IMR-90 (cell line): ENCODE data around the gene DIP2C. TPM values are rescaled to one million over a fixed set of nuclear protein-coding genes. Genes with fewer than 3 reads are reported as not detected.

Experiments used
- ATAC-seq: fragments of 200-7000 bp; cut with Tn5 transposase; 2 replicates; pipeline ENCODE4 v1.9.1; 2020; ENCODE audit warnings: low read depth, mild to moderate bottlenecking, moderate library complexity
- BruUV-seq: library from RNA; stranded (reverse); fragments of 400-500 nt; replicated peaks from 2 replicates; lab custom pipeline; 2021; lab: Mats Ljungman, UMichigan
- CTCF ChIA-PET: fragments of 300-600 bp; formaldehyde crosslinking; extraction: SDS; loops from one replicate; lab custom pipeline; 2021; ENCODE audit warnings: antibody characterized with exemption; lab: Yijun Ruan, JAX
- POLR2A ChIA-PET: fragments of 300-600 bp; sonication (Branson Sonifier 250); formaldehyde crosslinking; loops from one replicate; lab custom pipeline; 2022; ENCODE audit warnings: antibody characterized with exemption; ENCODE audit not compliant: unreplicated experiment; lab: Charles Lee
- DNase-seq: peaks from one replicate; pipeline ENCODE4 v3.0.0; 2013
- H2AFZ ChIP-seq: replicated peaks from 2 replicates; pipeline ENCODE3; 2013; ENCODE audit warnings: low read length, mild to moderate bottlenecking; ENCODE audit not compliant: poor library complexity
- H2AK5ac ChIP-seq: 2 replicates; pipeline ENCODE4 v1.6.1; 2013; ENCODE audit warnings: low read depth, low read length, inconsistent platforms
- H2AK9ac ChIP-seq: replicated peaks from 2 replicates; pipeline ENCODE3; 2013; ENCODE audit warnings: mild to moderate bottlenecking, low read depth, low read length, moderate library complexity; ENCODE audit not compliant: poor library complexity
- H2BK120ac ChIP-seq: 2 replicates; pipeline ENCODE4 v1.6.1; 2013; ENCODE audit warnings: low read depth, low read length, inconsistent platforms
- H2BK15ac ChIP-seq: 3 replicates; pipeline ENCODE4 v1.6.1; 2013; ENCODE audit warnings: low read depth, low read length, inconsistent platforms
- H2BK20ac ChIP-seq: 2 replicates; pipeline ENCODE4 v1.6.1; 2013; ENCODE audit warnings: low read depth, mild to moderate bottlenecking, inconsistent platforms, low read length, moderate library complexity
- H2BK5ac ChIP-seq: 2 replicates; pipeline ENCODE4 v1.6.1; 2013; ENCODE audit warnings: mild to moderate bottlenecking, low read depth, low read length, inconsistent platforms; ENCODE audit not compliant: poor library complexity, severe bottlenecking
- H3K14ac ChIP-seq: replicated peaks from 2 replicates; pipeline ENCODE4 v1.6.1; 2013; ENCODE audit warnings: low read depth, low read length, inconsistent platforms
- H3K18ac ChIP-seq: 2 replicates; pipeline ENCODE4 v1.6.1; 2013; ENCODE audit warnings: low read depth, low read length, control low read depth
- H3K23ac ChIP-seq: 2 replicates; pipeline ENCODE4 v1.6.1; 2013; ENCODE audit warnings: low read depth, low read length, inconsistent platforms
- H3K27ac ChIP-seq: 2 replicates; pipeline ENCODE4 v1.5.1; 2013; ENCODE audit warnings: mild to moderate bottlenecking, control low read depth, low read length; ENCODE audit not compliant: insufficient read depth
- H3K27me3 ChIP-seq: 2 replicates; pipeline ENCODE4 v1.6.1; 2013; ENCODE audit warnings: low read length; ENCODE audit not compliant: control insufficient read depth, insufficient read depth
- H3K36me3 ChIP-seq: 2 replicates; pipeline ENCODE4 v1.6.1; 2013; ENCODE audit warnings: low read length, mixed read lengths; ENCODE audit not compliant: control insufficient read depth, insufficient read depth
- H3K4ac ChIP-seq: 2 replicates; pipeline ENCODE4 v1.6.1; 2013; ENCODE audit warnings: low read depth, low read length, inconsistent platforms
- H3K4me1 ChIP-seq: 2 replicates; pipeline ENCODE4 v1.6.1; 2013; ENCODE audit warnings: low read length, mixed read lengths; ENCODE audit not compliant: control insufficient read depth, insufficient read depth
- H3K4me2 ChIP-seq: 2 replicates; pipeline ENCODE4 v1.6.1; 2013; ENCODE audit warnings: low read depth, mild to moderate bottlenecking, control low read depth, low read length, moderate library complexity
- H3K4me3 ChIP-seq: 2 replicates; pipeline ENCODE4 v1.5.1; 2013; ENCODE audit warnings: low read depth, mild to moderate bottlenecking, control low read depth, low read length, moderate library complexity; ENCODE audit not compliant: insufficient read depth
- H3K56ac ChIP-seq: 2 replicates; pipeline ENCODE4 v1.6.1; 2013; ENCODE audit warnings: low read length, inconsistent platforms; ENCODE audit not compliant: insufficient read depth; ENCODE audit errors: extremely low read depth
- H3K79me1 ChIP-seq, 2 experiments: 2 replicates each; pipeline ENCODE4 v1.6.1; 2013; ENCODE audit warnings: low read length in 2 of 2, inconsistent platforms in 1 of 2, low read depth in 1 of 2
- H3K9ac ChIP-seq: 2 replicates; pipeline ENCODE4 v1.6.1; 2013; ENCODE audit warnings: low read depth, low read length, control low read depth
- H3K9me1 ChIP-seq: 2 replicates; pipeline ENCODE4 v1.6.1; 2013; ENCODE audit warnings: low read length, inconsistent platforms; ENCODE audit not compliant: insufficient read depth
- H3K9me3 ChIP-seq: 2 replicates; pipeline ENCODE4 v1.6.1; 2013; ENCODE audit warnings: low read length; ENCODE audit not compliant: control insufficient read depth, insufficient read depth
- H4K20me1 ChIP-seq: 2 replicates; pipeline ENCODE4 v1.6.1; 2013; ENCODE audit warnings: low read length, inconsistent platforms; ENCODE audit not compliant: insufficient read depth
- H4K5ac ChIP-seq: 2 replicates; pipeline ENCODE4 v1.6.1; 2013; ENCODE audit warnings: mild to moderate bottlenecking, low read depth, low read length, control low read depth
- H4K8ac ChIP-seq, 2 experiments: 2 replicates each; pipeline ENCODE4 v1.6.1; 2013; ENCODE audit warnings: low read depth in 2 of 2, low read length in 2 of 2, control low read depth in 1 of 2, inconsistent platforms in 1 of 2
- H4K91ac ChIP-seq: 2 replicates; pipeline ENCODE4 v1.6.1; 2013; ENCODE audit warnings: low read depth, low read length, inconsistent platforms; ENCODE audit not compliant: insufficient read depth
- FOS ChIP-seq: fragments of 150-350 bp; IDR thresholded peaks from 2 replicates; pipeline ENCODE4 v1.6.1; 2016; ENCODE audit warnings: low read depth, low read length
- WGBS, 2 experiments: methylation state at CpG; one replicate each; pipeline versions ENCODE4 v1.1.5 to v1.1.7; 2013; ENCODE audit warnings: missing lambda C conversion rate in 2 of 2; ENCODE audit not compliant: insufficient read length in 1 of 2; ENCODE audit errors: extremely low coverage in 2 of 2; 5-methylcytosine and 5-hydroxymethylcytosine counted together
- dilution Hi-C: fragments of 300-500 bp; cut with HindIII; formaldehyde crosslinking; loops from one replicate; pipeline ENCODE4 v1.14.3; 2018; ENCODE audit warnings: low sequenced_read_pairs; ENCODE audit not compliant: unreplicated experiment
- in situ Hi-C: fragments of 300-500 bp; cut with MboI; formaldehyde crosslinking; loops from 3 replicates; pipeline ENCODE4 v1.14.3; 2019; ENCODE audit warnings: low sequenced_read_pairs, inconsistent platforms, mixed read lengths
- intact Hi-C: fragments of 100-400 bp; cut with micrococcal nuclease; formaldehyde crosslinking; loops from 2 replicates; pipeline ENCODE4 v1.10.0; 2022
- polyA plus RNA-seq, 3 experiments: library from polyadenylated mRNA; depleted of rRNA; stranded (reverse); fragments of >200 nt; gene quantifications; 2 replicates each; pipeline ENCODE4 v1.2.3, GENCODE V29; 2012; ENCODE audit warnings: low replicate concordance in 1 of 3
- total RNA-seq: library from RNA; depleted of rRNA; stranded (reverse); fragments of >200 nt; gene quantifications from 2 replicates; pipeline ENCODE4 v1.2.3, GENCODE V29; 2012

Gene DIP2C
- total and polyA plus RNA-seq, 2 of the 4 experiments (the other 2 are of a cell fraction) = 8.6 to 17.3 TPM

DNA sequence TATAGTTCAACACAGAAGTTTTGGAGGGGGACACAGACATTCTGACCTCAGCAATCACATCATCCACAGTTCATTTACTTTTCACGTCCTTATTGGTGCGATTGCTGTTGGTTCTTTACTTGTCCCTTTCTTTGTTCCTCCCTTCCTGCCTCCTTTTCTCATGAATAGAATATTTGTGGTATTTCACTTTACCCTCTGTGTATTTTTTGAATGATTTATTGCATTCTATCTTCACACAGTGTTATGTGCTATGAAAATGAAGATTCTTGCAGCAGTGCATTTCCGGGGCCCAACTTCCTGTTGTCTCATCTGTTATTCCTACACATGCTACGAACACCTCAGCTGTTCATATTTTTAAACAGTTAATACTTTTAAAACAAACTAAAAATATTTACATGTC lies 374.6 kb downstream of the DIP2C start:
- BruUV-seq = no TSS peak
- in situ Hi-C loops (no loop called here), intact Hi-C loops (no loop called here), dilution Hi-C loops (no loop called here)
- Histone ChIP-seq H3K23ac (peak overlapping the region; percentile 4; the same call in 1 of the 2 replicates), H3K9me3 (no peaks in the 10 kb centered on the region), H3K4me1 (peaks cover 16% of the 10 kb centered on the region), H3K9me1 (peaks cover 24% of the 10 kb centered on the region), H3K4ac (no peak overlapping the region), H3K27ac (no peak overlapping the region), H2BK5ac (no peak overlapping the region), H3K56ac (no peak overlapping the region), H2BK20ac (0 out of 2 replicates have a peak overlapping the region, but pooled peaks have one; percentile 4), H2BK120ac (peak overlapping the region; percentile 7; the same call in 1 of the 2 replicates), H2AFZ (no peak overlapping the region), H3K9ac (no peak overlapping the region), H2AK5ac (no peak overlapping the region), H3K4me3 (no peak overlapping the region), H3K4me2 (no peak overlapping the region), H3K79me1 (peaks cover 0 to 34% of the 10 kb centered on the region in 2 experiments; a peak in 3 of 4 replicates), H4K91ac (no peak overlapping the region), H4K8ac (peak overlapping the region in 1 of 2 experiments; percentile 71; a peak in 2 of 4 replicates), H3K14ac (peak overlapping the region; percentile 10), H3K18ac (peak overlapping the region; percentile 31; the same call in 1 of the 2 replicates), H2BK15ac (no peak overlapping the region; the same call in 2 of the 3 replicates), H3K27me3 (no peaks in the 10 kb centered on the region), H4K5ac (no peak overlapping the region), H4K20me1 (peaks cover 6% of the 10 kb centered on the region; the same call in 1 of the 2 replicates), H3K36me3 (peaks cover 18% of the 10 kb centered on the region), H2AK9ac (no peak overlapping the region)
- CTCF ChIA-PET = no interaction called here
- WGBS, 2 experiments = no CpG with 5 or more reads among the region's 4 CpGs
- POLR2A ChIA-PET = no interaction called here
- peak; percentile 29 for DNase-seq
- no peak for TF ChIP-seq FOS
- peak; percentile 43 for ATAC-seq
